ENCODE results near the gene BCAR3.
A peak's percentile ranks its signal among the peaks of the same experiment; 100 is the strongest.

BCAR3 gene

DNA sequence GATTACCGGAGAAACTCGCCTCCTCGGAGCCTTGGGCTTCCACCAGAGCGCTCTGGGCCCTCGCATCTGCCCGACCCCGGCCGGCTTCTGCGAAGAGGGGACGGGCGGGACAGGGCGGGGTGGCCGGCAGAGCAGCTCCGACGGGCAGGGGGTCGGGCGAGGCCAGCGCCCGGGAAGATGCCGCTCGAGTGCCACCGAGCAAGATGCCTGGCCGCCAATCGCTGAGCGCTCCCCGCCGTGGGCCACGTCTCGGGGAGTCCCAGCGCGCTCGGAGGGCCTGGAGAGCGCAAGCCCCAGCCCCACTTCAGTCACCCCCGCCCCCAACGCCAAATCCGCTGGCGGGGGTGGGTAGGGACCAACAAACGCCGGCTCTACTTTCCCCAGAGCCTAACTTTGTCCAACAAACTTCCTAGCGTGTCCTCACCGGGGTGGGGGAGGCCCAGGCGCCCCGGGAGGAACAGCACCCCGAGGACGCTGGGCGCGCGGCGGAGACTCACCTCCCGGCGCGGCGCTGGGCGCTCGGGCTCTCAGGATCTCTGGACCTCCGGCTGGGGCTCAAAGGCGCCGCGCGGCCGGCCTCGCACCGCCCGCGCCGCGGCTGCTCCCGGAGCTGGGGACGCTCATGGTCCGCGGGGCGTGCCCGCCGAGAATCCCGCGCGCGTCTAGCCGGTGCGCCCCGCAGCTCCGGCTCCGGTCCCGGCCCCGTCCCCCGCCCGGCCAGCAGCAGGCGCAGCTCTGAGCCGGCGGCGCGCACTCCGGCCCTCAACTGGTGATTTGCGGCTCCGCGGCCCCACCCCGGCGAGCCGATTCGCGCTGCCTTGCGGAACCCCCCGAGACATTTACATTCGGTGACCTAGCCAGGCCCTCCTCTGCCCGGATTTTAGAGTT lies at the start of gene BCAR3:
Gene BCAR3 (minus strand): TSS at position 737 of the 888 bp plus-strand sequence. CDS start 6,907 bp downstream, outside the sequence.
- peak; percentile 20 for DNase-seq

DNA sequence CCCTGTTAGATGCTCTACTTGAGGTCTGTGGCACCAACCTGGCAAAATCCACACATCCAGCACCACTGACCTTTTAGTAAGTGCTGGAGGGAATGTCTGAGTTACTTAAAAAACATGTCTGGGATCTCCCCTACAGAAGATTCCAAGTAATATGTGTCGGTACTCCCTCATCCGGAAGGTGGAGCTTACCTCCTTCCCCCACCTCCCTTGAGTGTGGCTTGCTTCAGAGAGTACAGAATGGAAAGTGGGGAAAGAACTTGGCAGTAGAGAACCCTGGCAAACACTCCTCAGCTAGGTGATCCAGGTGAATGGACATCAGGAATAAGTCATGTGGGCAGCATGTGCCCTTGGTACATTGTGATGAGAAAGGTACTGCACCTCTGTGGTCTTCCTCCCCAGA lies 49.0 kb upstream of the BCAR3 start:
- no peak for DNase-seq

DNA sequence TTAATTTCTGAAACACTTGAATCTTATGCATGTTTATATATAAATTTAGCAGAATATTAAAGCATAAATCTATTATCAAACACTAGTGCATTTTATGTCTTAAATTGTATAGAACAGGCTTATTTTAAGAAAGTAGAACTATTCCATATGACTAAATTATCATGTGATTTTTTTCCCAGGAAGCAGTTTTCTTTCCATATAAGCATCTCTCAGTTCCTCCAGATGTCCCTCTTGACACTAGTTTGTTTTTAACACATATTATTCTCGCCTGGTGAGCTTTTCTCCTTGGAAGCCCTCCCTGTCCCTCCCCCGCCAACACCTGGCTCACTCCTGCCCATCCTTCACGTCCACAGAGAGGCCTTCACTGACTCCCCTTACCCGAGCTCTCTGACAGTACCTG lies 48.3 kb upstream of the BCAR3 start:
- no peak for DNase-seq

DNA sequence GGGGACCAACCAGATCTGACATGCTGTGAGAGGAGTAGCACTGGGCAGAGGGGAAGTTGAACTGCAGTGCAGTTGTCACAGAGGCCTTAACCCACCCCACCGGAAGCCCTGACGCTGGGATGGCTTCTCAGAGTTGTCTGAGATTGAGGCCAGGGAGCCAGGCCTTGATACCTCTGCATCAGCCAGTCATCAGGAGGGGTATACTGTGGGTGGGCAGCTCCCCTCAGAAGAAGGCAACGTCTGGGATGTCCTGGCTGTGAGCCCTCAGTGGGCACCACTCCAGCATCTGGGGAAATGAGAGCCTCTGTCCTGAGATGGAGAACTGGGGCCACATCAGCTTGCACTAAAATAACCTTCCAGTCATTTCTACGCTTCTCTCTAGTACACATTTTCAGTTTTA lies 47.9 kb upstream of the BCAR3 start:
- DNase-seq, result no peak

DNA sequence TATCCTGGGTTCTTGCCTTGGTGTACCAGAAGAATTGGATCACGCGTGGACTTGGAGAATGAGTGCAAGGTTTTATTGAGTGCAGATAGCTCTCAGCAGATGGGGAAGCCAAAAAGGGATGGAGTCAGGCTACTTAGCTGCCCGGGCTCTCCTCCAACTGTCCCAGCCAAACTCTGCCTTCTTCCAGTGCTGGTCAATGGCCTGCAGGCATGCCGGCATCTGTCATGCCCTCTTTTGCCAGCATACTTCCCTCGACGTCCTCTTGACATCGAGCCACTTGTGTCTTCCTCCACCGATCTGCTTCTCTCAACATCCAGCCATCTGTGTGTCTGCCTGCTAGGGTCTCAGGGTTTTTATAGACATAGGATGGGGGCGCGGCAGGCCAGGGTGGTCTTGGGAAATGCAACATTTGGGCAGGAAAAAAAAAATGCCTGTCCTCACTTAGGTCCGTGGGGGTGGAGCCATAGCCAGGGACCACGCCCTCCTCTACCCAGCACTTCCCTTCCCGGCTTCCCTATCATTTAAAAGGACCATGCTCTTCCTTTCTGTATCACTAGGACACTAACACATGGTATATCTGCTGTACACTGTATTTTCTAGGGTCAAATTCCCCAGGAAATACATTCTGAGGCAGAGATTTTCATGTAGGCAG lies 47.0 kb upstream of the BCAR3 start:
- DNase-seq, result no peak

DNA sequence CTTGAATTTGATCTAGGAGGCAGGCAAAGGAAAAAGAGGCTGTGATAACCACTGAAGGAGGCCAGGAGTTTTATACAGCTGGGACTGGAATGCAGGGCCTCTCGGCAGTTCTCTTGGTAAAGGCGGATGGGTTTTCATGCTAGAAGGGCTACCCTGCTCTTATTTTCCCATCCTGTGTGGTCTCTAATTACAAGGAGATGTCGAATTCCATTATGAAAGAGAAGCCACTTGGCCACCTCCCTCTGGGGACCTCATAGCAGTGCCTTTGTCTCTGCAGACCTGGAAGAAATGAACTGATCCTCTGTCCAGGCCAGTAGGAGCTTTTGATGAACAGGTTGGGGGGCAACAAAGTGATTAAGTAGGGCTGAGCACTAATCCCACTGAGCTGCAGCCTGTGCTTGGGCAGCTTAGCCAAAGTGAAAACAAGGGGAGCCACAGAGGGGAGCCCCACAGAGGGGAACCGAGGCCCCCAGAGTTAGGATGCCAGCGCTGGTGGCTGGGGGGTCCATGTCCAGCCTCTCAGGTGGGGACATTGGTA lies 42.2 kb upstream of the BCAR3 start:
- no peak for DNase-seq

DNA sequence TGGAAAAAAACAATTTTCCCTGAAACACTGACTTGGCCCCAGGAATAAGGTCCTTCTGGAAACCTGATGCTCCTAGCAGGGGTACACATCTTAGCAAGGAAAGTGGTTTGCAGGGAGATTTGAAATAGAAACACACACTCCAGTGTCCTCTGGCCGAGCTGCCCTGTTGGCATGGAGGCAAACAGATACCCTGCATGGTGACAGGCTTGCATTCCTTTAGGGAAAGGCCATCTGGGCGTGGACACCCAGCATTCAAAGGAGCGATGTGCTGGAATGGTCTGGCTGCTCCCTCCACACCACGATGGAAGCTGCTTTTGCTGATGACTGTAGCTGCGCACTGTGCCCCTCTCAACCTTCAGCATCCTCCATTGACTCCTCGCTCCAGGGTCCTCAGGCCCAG lies 41.5 kb upstream of the BCAR3 start:
- no peak for DNase-seq

DNA sequence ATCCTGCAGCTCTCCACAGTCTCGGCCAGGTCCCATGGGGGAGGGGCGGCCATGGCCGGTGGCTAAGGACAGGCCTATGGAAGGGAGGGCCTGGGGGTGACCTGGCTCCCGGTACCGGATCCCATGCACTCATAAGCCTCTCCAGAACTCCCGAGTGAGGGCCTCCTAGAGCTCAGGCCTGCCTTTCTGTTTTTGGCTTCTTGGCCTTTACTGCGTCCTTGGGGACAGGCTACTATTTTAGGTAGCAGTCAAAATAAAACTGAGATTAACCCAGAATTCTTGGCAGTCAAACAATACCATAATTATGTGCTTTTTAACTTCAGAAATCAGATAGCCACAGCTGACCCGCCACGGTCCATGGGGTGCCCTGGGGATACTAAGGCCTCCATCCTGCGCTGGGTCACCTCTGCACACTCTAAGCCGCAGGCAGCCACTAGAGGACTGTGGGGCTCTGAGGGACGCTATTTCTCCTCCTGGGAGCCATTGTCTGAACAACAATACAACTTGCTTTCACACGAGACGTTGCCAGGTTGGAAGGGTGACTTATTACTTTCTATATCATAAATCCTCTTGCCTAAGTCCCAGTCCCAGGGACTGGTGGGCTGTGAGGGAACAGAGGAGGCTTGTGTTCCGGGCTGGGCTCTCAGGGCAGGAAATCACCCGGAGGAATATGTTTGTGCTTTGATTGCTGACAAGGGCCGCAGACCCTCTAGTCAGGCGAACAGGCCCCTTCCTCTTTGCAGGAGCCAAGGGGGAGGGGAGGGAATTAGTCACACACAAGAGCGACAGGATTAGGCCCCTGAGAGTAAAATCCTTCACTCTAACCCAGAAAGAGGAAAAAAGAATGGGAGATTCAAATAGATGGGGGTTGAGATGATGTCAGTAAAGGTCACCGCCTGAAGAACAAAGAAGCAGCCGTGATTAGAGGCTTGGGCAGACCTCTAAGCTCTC lies 40.7 kb upstream of the BCAR3 start:
- DNase-seq, result no peak

DNA sequence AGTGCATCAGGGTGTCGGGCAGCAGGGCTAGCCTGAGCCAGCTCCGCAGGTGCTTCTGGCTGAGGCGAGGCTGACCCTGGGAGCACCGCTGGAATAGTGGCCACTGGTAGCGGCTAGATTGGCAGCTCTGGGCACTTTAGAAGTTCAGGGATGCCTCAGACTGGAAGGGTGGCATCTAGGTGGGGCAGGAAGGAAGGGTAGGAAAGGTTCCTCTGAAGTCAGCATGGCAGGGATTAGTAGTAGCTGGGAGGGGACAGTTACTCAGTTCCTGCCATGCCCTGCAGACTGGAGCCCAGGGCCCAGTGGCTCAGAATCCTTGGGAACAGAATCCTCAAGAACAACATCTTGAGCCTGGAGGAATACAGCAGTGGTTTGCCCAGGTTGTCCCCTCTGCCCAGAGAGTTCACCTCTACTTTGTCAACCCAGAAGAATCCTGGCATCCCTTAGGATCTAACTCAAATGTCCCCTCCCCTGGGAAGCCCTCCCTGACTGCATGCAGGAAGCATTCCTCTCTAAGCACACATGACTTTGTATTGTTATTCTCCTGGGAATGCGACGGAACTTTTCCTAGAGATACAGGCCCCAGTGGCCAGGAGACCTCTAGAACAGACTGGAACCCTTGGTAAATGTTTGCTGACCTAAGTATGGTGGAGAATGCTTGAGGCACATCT lies 39.5 kb upstream of the BCAR3 start:
- DNase-seq, result no peak

DNA sequence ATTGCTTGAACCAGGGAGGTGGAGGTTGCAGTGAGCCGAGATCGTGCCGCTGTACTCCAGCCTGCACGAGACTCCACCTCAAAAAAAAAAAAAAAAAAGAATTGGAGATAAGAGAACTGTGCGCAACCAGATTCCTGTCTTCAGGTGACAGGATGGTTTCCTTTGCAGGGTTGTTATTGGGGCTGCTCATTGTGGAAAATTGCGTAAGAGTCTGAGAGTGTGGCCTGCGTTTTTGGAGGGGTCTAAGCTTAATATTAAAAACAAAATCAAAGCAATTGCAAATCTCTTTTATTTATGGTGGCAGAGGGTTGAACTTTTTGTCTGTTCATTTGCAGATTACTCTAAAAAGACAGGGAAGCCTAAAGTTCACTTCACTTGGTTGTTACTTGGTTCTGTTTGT lies 36.0 kb upstream of the BCAR3 start:
- DNase-seq, result no peak

DNA sequence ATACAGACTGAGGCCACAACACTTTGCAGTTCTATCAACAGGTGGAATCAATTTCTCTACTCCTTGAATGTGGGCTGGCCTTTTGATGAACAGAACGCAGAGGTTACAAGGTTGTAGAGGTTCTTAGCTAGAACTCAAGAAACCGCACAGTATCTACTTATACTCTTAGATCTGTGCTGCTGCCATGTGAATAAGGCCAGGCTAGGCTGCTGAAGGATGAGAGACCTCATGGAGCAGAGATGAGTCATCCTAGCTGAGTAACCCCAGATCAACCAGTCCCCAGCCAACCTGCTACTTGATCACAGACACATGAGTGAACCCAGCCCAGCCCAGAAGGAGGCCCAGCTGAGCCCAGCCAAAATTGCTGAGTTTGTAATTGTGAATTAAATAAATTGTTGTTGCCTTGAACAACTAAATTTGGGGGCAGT lies 35.3 kb upstream of the BCAR3 start:
- peak; percentile 32 for DNase-seq

DNA sequence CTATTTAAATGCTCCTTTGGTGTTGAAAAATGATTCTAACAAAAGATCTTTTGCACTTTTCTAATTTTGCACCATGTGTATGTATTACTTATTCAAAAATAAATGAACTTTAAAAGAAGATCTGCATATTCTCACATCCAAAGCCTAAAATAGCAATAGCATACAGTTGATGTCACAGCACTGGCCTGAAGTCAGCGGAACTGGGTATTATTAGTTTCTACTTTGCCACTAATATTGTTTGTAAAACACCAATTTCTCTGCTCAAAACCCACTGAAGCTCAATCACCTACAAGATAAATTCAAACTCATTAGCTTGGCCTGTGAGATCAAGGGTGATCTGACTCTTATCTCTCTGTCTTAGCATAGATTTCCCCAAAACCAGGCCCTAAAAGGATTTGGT lies 34.5 kb upstream of the BCAR3 start:
- no peak for DNase-seq

DNA sequence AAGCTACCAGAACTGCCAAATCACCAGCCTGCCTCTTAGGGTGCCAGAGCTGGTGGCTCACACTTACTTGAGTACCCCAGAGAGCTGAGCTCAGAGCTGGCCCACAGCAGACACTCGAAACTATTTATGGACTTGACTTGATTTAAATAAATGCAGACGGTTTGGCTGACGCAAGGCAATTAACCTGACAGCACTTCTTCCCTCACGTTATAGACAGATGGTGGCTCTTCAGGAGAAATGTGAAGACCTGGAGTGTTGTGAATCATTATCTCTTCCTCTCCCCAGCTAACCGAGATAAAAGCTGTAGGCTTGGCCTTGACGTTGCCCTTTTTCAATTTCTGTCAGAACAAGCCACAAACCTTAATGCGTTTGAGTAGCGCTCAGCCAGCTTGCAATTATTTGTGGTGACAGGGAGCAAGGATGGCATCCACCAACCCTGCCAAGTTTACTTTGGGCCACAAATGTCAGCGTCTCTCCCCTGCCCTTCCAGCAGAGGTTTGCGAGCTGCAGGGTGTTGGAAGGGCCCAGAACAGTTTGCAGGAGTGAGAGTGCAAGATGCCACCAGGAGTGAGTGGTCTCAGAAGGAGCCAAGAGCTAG lies 34.0 kb upstream of the BCAR3 start:
- peak; percentile 9 for DNase-seq

DNA sequence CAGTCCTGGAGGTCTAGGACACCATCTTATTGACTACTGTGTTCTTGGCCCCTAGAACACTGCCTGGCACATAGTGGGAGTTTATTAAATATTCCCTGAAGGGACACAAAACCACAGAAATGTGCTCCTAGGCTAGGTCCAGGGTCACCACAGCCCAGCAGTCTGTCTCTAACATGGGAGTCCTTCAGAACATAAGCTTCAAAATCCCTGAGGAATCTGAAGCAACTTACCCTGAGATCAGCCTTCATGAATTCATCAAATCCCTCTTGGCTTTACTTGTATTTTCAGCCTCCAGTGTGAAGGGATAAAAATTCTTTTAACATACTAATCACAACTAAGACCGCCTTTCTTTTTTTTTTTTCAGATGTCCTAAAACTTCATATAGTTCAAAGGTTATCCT lies 32.7 kb upstream of the BCAR3 start:
- DNase-seq, result no peak

DNA sequence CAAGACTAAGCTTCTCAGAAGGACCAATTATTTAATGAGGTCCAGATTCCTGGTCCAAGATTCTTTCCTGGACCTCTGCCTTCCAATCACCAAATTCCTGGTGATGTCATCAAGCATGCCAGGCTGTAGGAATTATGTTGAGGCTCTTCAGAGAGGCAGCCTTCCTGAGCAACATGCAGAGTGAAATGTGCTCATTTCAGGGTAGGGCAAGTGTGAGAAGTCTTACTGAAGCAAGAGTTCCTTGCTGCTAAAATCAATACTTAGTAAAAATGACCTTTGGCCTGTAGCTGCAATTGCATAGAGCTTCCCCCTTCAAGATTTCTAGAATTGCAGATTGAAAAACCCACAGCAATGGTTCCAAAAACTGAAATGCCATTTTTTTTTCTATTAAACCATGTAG lies 31.7 kb upstream of the BCAR3 start:
- DNase-seq, result no peak

DNA sequence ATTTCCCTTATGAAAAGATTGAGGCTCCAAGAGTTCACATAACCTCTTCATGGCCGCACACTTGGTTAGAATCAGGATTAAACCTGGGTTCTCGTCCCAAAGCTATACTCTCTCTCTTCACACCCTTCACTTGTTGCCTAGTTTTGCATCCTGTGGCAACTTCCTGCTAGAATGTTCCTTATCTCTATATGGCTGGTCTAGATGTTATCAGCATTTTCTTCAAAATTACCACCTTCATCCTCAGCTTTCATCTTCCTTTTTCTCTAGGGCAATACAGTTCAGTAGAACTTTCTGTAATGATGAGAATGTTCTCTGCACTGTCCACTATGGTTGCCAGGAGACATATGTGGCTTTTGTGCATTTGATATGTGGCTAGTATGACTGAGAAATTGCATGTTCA lies 31.1 kb upstream of the BCAR3 start:
- DNase-seq, result no peak

DNA sequence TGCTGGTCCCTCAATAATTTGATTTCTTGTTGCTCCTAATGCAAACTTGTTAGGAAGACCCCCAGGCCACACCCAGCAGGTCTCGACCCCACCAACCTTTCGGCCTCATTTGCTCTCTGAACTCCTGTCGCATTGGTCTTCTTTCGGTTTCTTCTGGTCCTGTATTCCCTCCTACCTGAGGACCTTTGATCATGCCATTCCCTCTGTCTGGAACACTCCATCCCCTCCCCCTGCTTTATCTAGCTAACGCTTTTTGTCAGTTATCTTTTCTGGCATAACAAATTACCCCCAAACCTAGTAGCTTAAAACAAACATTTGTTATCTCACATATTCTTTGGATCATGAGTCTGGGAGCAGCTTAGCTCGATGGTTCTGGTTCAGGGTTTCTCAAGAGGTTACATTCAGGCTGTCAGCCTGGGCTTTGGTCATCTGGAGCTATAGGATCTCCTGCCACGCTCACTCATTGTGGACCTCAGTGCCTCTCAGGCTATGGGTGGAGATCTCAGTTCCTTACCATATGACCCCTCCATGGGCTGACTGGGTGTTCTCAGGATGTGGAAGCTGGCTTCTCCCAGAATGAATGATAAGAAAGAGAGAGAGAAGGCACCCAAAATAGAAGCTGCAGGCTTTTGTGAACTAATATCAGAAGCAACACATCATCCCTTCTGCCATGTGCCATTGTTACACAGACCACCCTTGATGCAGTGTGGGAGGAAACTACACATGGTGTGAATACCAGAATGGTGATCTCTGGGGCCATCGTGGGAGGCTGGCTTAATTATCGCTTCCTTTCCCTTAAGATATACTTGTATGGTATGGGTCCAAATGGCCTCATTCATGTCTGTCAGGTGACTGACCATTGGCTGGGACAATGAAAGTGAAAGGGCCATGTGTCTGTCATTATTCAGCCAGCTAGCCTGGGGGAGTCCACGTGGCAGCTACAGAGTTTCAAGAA lies 29.1 kb upstream of the BCAR3 start:
- no peak for DNase-seq

DNA sequence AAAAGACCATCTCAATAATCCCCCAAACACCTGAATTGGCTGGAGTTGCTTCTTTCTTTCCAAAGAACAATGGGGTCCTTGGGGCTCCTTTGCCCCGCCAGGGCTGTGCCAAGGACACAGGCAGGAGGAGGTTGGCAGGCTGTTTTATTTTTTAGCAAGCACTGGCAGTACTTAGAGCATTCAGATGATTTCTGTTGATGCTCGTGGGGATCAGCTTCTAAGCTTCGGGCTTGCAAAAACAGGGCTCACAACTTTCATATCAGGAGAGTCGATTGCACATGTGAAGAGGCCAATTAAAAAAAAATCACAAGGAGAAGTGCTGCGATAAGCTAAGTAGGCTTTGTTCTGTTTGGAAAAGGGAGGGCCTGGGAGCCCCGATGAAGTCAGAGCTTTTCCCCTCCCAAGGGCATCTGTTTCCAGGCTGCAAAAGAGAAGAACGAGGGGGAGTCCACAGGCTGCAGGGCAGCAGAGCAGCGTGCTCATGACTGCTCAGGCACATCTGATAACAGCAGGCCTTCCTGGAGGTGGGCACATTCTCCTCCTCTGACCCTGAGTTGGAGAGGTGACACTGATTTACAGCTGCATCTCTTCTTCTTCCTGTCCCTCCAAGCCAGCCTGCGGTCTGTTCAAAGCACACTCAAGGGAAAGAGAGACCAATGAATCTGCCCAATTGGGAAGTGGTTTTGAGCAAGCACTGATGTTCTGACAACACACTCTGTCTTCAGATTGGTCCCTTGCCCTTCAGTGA lies 27.3 kb upstream of the BCAR3 start:
- peak; percentile 42 for DNase-seq

DNA sequence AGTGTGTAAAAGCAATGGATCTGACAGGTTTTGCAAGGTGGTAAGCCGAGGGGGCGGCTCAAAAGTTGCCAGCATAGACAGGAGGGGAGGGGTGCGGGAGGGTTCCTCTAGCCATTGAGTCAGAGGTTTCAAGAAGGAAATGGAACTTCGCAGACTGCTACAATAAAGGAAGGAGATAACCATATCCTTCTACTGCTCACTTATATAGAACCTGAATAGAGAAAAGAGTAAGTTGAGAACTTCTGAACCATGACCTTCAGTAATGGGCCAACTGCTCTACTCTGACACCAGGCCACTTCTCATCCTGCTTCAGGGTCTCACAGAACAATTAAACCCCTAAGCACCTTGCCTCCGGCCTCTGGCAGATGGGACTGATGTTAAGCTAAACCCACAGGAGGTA lies 26.3 kb upstream of the BCAR3 start:
- DNase-seq, result no peak

DNA sequence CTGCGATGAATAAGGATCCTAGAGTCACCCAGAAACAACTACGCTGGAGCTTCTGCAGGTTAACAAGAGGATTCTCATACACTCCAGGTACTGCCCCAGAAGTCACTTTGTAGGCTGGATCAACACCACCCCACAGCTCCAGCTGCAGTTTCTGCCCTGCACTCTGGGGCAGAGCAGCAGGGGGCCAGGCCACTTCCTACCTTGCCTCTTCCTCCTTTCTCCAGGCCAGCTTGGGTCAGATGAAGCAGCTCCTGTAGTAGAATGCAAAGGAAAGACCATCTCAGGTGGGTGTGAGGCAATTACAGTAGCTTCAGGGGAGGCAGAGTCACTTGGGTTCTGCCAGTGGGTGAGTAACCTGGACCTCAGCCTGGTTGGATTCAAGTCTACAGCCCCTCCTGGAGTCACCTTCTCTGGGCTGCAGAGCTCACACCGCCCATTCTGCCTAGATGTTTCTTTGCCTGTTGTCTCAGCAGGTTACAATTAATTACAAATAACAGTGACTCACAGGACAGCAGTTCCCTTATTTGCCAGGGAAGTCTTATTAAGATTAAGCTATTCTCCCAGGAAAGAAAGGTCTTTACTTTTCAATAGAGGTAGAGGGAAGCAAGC lies 24.4 kb upstream of the BCAR3 start:
- DNase-seq, result no peak

Data from hematopoietic multipotent progenitor cell treated with erythropoietin and hydrocortisone succinate and interleukin-3 and kit ligand, for 8 days (in vitro differentiated cells).